DOHH2 (cell line): ENCODE measurements around the gene ACCSL.

Experiments used
- EZH2phosphoT487 ChIP-seq: fragments of 200-600 bp; sonication (generic); IDR thresholded peaks from 2 replicates; pipeline ENCODE4 v1.6.1; 2017; ENCODE audit warnings: borderline replicate concordance, mild to moderate bottlenecking, antibody characterized with exemption, low read length, moderate library complexity, mixed read lengths
- TF ChIP-seq, protein P1 (sequence below): fragments of 200-600 bp; sonication (generic); IDR thresholded peaks from one replicate; pipeline ENCODE4 v1.5.1; 2014; ENCODE audit warnings: antibody characterized with exemption, mild to moderate bottlenecking, low read depth, low read length; ENCODE audit not compliant: poor library complexity, severe bottlenecking

GRCh38 chr11:44033856-44034255 is 13.9 kb upstream of the ACCSL start:
- TF ChIP-seq, protein P1, sequence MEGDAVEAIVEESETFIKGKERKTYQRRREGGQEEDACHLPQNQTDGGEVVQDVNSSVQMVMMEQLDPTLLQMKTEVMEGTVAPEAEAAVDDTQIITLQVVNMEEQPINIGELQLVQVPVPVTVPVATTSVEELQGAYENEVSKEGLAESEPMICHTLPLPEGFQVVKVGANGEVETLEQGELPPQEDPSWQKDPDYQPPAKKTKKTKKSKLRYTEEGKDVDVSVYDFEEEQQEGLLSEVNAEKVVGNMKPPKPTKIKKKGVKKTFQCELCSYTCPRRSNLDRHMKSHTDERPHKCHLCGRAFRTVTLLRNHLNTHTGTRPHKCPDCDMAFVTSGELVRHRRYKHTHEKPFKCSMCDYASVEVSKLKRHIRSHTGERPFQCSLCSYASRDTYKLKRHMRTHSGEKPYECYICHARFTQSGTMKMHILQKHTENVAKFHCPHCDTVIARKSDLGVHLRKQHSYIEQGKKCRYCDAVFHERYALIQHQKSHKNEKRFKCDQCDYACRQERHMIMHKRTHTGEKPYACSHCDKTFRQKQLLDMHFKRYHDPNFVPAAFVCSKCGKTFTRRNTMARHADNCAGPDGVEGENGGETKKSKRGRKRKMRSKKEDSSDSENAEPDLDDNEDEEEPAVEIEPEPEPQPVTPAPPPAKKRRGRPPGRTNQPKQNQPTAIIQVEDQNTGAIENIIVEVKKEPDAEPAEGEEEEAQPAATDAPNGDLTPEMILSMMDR: no peak
- TF ChIP-seq EZH2phosphoT487: no peak
